GM12872 (cell line): Measurements from ENCODE around the gene CACNB4.

ENCODE experiments used
- CTCF ChIP-seq: IDR thresholded peaks from 3 replicates; pipeline ENCODE4 v1.5.1; 2011; ENCODE audit warnings: low read depth, mild to moderate bottlenecking, low read length, moderate library complexity; ENCODE audit not compliant: insufficient read depth

The CACNB4 gene

GRCh38 chr2:151984424-151985083 is 114.3 kb downstream of the CACNB4 start:
- no peak for TF ChIP-seq CTCF

GRCh38 chr2:151983221-151983620 is 115.6 kb downstream of the CACNB4 start:
- TF ChIP-seq CTCF = no peak

GRCh38 chr2:151981886-151982285 is 117.0 kb downstream of the CACNB4 start:
- TF ChIP-seq CTCF = no peak

GRCh38 chr2:151979694-151980093 is 119.2 kb downstream of the CACNB4 start:
- TF ChIP-seq CTCF = no peak

- TF ChIP-seq CTCF = no peak
Measured at GRCh38 chr2:151978709-151979108, 120.1 kb downstream of the CACNB4 start.

GRCh38 chr2:151977631-151978030 is 121.2 kb downstream of the CACNB4 start:
- TF ChIP-seq CTCF = no peak

GRCh38 chr2:151976945-151977353 is 121.9 kb downstream of the CACNB4 start:
- TF ChIP-seq CTCF = no peak
